IPS-18c (cell line): ENCODE measurements around the gene MACROD1.

Experiments used
- H3K4me3 ChIP-seq: 2 replicates; pipeline ENCODE4 v1.7.0; 2013; ENCODE audit warnings: low read depth, mild to moderate bottlenecking, low read length, moderate library complexity; ENCODE audit not compliant: insufficient read depth
- H3K9me3 ChIP-seq: one replicate; pipeline ENCODE4 v1.6.1; 2013; ENCODE audit warnings: mild to moderate bottlenecking, low read length, moderate library complexity; ENCODE audit not compliant: control insufficient read depth, insufficient read depth

Gene MACROD1

DNA sequence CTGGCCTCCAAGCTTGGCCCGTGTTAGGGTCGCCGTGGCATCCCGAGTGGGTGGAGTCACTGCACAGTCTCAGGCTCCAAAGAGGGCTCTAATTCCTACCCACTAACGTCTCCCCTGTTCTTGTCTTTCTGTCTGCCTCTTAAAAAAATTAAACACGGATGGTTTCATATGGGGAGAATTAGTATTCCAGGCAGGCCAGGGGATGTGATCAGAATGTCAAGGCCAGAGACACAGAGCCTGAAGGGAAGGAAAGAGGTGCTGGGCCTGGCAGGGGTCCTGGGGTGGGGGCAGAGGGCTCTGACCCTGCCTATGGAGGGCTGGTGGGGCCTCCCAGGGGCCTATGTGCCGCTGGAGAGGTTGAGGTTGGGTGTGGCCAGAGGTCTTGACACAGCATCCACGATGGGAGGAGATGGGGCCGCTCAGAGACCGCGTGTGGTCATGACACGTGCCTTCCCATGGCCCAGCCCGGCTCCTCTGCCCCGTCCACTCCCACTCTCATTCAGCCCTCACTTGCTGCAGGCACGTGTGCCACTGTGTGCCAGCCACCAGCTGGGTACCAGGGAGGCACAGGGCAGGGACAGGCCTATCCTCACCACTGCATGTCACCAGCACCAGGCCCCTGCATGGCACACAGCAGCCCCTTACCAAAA is 73.7 kb downstream of the MACROD1 start:
- no peak overlapping the region for H3K4me3 ChIP-seq

GRCh38 chr11:64090806-64091516 is 75.0 kb downstream of the MACROD1 start:
- no peaks in the 10 kb centered on the region for H3K9me3 ChIP-seq
- H3K4me3 ChIP-seq: no peak overlapping the region

More for the DNA sequence above, 73.7 kb downstream of the MACROD1 start:
- H3K9me3 ChIP-seq: no peaks in the 10 kb centered on the region

DNA sequence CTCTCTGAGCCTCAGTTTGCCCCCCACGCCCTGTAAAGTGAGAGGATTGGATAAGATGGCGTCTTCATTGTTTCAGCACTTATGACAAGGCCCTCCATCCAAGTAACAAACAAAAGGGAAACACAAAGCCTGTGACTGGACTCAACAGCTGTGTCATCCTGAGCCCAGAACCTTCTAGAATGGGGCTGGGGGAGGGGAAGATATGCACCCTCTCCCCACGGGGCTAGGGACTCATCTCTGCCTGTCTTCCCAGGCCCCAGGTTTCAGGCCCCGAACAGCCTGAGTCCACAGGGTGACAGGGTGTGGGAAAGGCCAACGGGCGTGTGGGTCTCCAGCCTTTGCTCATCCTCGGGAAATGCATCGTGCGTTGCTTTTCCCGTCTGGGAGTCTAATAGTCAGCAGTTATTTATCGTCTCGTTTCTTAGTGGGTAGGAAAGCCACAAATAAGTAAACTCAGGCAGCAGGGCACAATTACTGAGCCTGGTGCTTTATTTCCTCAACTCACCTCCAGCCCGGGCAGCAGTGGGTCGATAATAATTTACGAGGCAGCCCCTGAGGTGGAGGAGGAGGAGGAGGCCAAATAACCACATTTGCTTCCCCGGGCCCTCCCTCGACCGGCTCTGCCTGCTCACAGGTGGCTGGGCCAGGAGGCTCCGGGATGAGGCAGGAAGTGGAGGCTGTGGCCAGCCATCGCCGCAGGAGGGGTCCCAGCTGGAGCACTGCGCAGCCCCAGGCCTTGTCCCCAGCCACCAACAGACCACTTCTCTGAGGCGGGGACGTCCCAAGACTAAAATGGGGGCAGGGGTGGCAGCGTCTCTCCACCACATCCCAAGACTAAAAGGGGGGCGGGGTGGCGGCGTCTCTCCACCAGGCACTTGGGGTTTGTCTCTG is 75.8 kb downstream of the MACROD1 start:
- no peaks in the 10 kb centered on the region for H3K9me3 ChIP-seq
- no peak overlapping the region for H3K4me3 ChIP-seq

GRCh38 chr11:64089493-64089892 is 76.4 kb downstream of the MACROD1 start:
- H3K9me3 ChIP-seq: no peaks in the 10 kb centered on the region

GRCh38 chr11:64089027-64089360 is 76.9 kb downstream of the MACROD1 start:
- H3K4me3 ChIP-seq: no peak overlapping the region
- H3K9me3 ChIP-seq: no peaks in the 10 kb centered on the region

More at GRCh38 chr11:64089493-64089892, 76.4 kb downstream of the MACROD1 start:
- H3K4me3 ChIP-seq: no peak overlapping the region

GRCh38 chr11:64088162-64089026 is 77.5 kb downstream of the MACROD1 start:
- no peak overlapping the region for H3K4me3 ChIP-seq

DNA sequence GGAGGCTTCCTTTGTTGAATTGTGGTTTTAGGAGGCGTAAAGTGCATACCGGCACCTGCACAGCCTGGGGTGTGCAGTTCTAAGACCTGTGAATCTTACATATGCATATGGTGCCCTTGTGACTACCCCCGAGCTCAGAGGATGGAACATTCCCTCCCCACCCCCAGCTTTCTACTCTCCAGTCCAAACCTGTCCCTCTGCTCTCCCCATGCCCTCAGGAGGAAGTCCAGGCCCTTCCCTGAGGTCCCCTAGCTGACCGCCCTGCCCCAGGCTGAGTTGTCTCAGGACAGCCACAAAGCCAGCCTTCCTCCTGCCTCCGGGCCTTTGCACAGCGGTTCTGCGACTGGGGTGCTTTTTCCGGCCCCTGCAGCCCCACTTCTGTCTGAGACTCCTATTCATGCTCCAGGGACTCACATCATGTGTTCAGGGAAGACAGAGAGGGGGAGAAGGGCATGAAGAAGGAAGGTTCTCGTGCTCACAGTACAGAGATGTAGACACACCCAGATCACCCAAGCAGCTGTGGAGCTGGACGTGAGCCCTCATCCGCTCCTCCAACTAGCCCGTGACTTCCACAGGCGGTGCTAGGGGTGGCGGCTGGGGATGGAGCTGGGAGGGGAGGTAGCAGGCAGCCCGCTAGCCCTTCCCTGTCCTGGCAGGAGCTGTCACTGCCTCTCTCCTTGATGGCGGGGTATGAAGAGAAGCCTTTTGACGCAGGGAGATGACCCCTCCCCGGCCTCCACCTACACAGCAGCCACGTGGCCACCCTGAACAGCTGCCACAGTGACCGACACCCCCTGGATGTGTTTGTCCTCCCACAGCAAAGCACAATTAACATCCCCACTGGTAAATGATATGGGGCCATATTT is 79.4 kb downstream of the MACROD1 start:
- H3K4me3 ChIP-seq: no peak overlapping the region
- H3K9me3 ChIP-seq: no peaks in the 10 kb centered on the region

More at GRCh38 chr11:64088162-64089026, 77.5 kb downstream of the MACROD1 start:
- no peaks in the 10 kb centered on the region for H3K9me3 ChIP-seq

- H3K4me3 ChIP-seq: no peak overlapping the region
- no peaks in the 10 kb centered on the region for H3K9me3 ChIP-seq
Observed at GRCh38 chr11:64085906-64086257, 80.0 kb downstream of the MACROD1 start.

DNA sequence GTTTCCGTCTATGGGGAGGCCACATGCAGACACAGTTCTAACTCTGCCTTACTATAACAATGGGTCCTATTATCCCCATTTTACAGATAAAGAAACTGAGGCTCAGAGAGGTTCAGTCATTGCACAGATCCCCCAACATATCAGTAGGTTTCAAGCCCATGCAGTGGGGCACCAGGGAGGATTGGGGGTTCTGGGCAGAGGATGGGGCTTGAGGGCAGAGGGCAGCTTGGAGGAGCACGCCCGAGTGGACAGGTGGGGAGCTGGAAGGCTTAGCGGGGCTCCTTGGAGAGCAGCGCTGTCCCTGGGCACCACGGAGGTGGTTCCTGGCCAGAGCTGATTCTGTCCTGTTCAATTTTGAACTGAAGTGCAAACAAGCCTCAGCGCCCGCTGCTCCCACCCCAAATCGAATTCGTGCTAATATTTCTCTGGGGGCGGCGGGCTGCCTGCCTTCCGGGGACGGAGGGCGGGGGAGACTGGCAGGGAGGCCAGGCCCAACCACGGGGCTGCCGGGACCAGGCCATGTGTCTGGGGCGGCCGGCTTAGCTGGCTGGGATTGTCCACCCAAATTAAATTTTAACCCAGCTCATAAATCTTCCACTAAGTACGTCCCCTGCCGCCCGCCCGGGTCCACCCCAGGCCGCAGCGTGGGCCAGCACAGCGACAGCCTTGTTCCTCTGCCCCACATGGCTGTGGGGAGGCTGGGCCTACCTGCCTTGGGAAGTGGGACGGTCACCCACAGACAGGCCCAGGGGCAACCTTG is 80.8 kb downstream of the MACROD1 start:
- Histone ChIP-seq H3K4me3 (no peak overlapping the region), H3K9me3 (no peaks in the 10 kb centered on the region)

GRCh38 chr11:64084146-64084950 is 81.6 kb downstream of the MACROD1 start:
- H3K4me3 ChIP-seq: no peak overlapping the region; the same call in 1 of the 2 replicates
- no peaks in the 10 kb centered on the region for H3K9me3 ChIP-seq

GRCh38 chr11:64083398-64084080 is 82.4 kb downstream of the MACROD1 start:
- H3K9me3 ChIP-seq: no peaks in the 10 kb centered on the region
- H3K4me3 ChIP-seq: no peak overlapping the region

GRCh38 chr11:64081745-64082442 is 84.0 kb downstream of the MACROD1 start:
- no peak overlapping the region for H3K4me3 ChIP-seq
- no peaks in the 10 kb centered on the region for H3K9me3 ChIP-seq

- Histone ChIP-seq H3K9me3 (no peaks in the 10 kb centered on the region), H3K4me3 (no peak overlapping the region)
Observed at GRCh38 chr11:64080390-64080789, 85.5 kb downstream of the MACROD1 start.

- no peaks in the 10 kb centered on the region for H3K9me3 ChIP-seq
Observed at GRCh38 chr11:64078905-64079304, 87.0 kb downstream of the MACROD1 start.

More at GRCh38 chr11:64078905-64079304, 87.0 kb downstream of the MACROD1 start:
- H3K4me3 ChIP-seq: no peak overlapping the region
